GM19467 (cell line): ENCODE measurements around the gene SYT11.

Experiments used
- ATAC-seq: cut with Tn5 transposase; IDR thresholded peaks from one replicate; pipeline ENCODE4 v1.9.1; 2021; ENCODE audit warnings: mild to moderate bottlenecking, moderate library complexity; ENCODE audit not compliant: unreplicated experiment

Gene SYT11

DNA sequence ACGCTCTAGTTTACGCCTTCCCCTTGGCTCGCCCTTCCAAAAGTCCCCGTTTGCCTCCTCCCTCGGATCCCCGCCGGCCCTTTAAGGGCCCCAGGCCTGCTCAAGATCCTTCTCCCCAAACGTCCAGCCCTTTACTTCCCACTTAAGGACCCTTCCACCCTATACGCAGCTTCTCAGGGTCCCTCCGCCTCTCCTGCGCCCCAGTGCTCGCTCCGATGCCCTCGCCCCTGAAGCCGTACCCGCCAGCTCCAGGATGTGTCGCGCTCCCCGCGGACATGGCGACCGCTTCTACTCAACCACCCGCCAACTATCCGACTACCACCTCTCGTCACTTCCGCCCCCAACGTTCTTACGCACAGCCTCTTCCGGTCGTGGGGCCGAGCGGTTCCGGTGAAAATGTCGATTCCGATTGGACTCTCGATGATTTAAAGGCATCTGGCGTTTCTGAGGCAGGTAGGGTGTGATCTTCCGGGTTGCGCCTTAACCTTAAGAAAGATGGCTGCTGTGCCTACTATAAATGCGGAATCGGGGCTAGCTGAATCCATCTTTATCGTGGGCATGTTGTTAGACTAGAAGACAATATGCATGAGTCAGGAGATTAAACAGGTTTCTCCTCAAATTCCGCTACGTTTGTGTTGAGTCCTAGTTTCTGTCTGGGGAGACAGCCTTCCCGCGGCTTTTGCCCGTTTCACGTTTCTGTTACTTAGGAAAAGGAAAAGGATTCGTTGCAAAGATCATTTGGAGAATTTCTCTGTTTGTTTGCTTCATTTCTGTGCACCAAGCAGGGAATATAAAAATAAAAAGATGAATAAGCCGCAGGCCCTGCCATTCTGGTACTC lies 74.9 kb downstream of the SYT11 start, which contains the start of gene KHDC4:
Gene KHDC4, minus strand, starts transcription at position 317 of the 839 bp plus-strand sequence. Its CDS starts 40 bp downstream, at position 277.
- ATAC-seq = peak; percentile 83
